SK-N-MC (cell line): Measurements from ENCODE around the gene SLC12A1.

Source experiments
- DNase-seq: peaks from one replicate; pipeline ENCODE4 v3.0.0-alpha.2; 2011; ENCODE audit warnings: low read depth, low spot score
- H3K27ac ChIP-seq: fragments of 200-600 bp; sonication (generic); 2 replicates; pipeline ENCODE4 v1.5.1; 2016; ENCODE audit warnings: mixed run types
- H3K36me3 ChIP-seq: fragments of 200-600 bp; sonication (generic); 2 replicates; pipeline ENCODE4 v1.6.1; 2017; ENCODE audit warnings: antibody characterized with exemption, low read length, mixed read lengths; ENCODE audit not compliant: insufficient read depth
- H3K4me3 ChIP-seq: fragments of 200-600 bp; sonication (generic); 2 replicates; pipeline ENCODE4 v1.5.1; 2016
- H3K9ac ChIP-seq: fragments of 200-600 bp; sonication (generic); 2 replicates; pipeline ENCODE4 v1.8.0; 2017; ENCODE audit warnings: mixed run types, mixed read lengths; ENCODE audit not compliant: insufficient read length
- H3K9me3 ChIP-seq: fragments of 200-600 bp; sonication (generic); 2 replicates; pipeline ENCODE4 v1.6.1; 2017; ENCODE audit warnings: low read depth, mild to moderate bottlenecking, antibody characterized with exemption, low read length, moderate library complexity, mixed read lengths
- EZH2 ChIP-seq: fragments of 200-600 bp; sonication (generic); IDR thresholded peaks from one replicate; pipeline ENCODE4 v1.6.1; 2017; ENCODE audit warnings: antibody characterized with exemption
- FOXP2 ChIP-seq: optimal IDR thresholded peaks from 2 replicates; pipeline ENCODE3; 2011; ENCODE audit warnings: mild to moderate bottlenecking, moderate library complexity; ENCODE audit not compliant: insufficient read depth; ENCODE audit errors: extremely low read length, control extremely low read depth
- POLR2AphosphoS5 ChIP-seq: IDR thresholded peaks from 2 replicates; pipeline ENCODE4 v1.6.1; 2012; ENCODE audit warnings: mild to moderate bottlenecking, low read depth, low read length, borderline replicate concordance

SLC12A1 gene

DNA sequence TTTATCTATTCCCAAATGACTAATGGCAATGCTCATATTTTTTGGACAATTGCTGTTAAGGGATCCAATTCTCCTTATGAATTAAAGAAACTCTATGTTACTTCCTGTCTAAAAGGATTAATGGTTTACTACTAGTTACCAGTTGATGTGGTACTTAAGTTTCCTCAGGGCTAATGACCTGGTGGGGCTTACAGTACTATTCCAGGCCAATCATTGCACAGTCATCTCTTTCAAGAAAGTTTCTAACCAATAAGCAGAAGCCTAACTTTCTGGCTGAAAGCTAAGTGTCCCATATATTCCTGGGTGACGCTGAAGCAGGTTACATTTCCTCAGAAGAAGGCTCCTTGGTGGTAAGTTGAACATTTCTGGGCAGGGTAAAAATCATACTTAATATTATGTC lies at the start of gene SLC12A1:
SLC12A1 (plus strand) TSS at position 322 of the 400 bp plus-strand sequence. CDS start 1,418 bp downstream, outside the sequence.
- DNase-seq = no peak
- no peaks in the 10 kb centered on the region for H3K9me3 ChIP-seq
- no peak within 1 kb of the TSS for H3K4me3 ChIP-seq
- H3K27ac ChIP-seq = no peak within 1 kb of the TSS
- TF ChIP-seq EZH2 (no peak), POLR2AphosphoS5 (no peak), FOXP2 (no peak)
- no peak within 1 kb of the TSS for H3K9ac ChIP-seq
- no peaks in the 10 kb centered on the region for H3K36me3 ChIP-seq

DNA sequence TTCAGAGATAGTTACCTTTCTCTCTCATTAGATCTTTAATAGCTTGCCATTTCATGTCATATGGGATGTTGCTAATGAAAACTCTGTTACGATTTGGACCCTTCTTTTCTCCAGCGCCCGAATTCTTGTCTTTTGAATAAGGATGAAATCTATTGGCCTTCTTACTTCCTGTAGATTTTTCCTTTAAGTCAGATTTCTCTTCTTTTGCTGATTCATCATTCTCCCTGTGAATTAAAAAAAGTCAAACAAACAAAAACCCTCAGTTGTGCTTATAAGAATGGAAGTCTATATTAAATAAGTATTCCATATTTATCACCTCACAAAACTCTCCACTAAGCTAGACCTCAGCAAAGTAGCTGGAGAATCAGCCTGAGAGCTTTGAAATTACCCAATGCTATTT lies 37.5 kb upstream of the SLC12A1 start:
- no peak for DNase-seq
- no peaks in the 10 kb centered on the region for H3K9me3 ChIP-seq
- H3K9ac ChIP-seq = no peak overlapping the region
- peaks cover 42% of the 10 kb centered on the region for H3K36me3 ChIP-seq
- TF ChIP-seq EZH2 (no peak), POLR2AphosphoS5 (no peak), FOXP2 (no peak)
- no peak overlapping the region for H3K4me3 ChIP-seq
- 0 out of 2 replicates have a peak overlapping the region, but pooled peaks have one; percentile 1 for H3K27ac ChIP-seq

DNA sequence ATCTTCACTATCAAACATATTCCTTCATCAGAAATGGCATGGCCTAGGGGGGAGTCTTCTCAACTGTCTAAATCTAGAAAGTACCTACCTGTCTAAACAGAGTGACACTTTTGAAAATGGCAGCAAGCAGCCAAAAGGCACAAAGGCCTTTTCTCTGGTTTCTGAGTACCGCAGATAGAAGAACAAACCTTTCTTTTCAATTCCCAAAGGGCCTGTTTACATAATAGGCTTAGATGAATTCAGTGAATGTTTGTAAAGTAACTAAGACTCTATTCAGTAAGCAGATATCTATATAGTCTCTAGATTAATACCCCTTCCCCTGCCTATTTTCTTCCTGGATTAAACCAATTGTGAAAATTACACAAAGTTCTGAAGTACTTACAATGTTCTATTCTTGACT lies 35.1 kb upstream of the SLC12A1 start:
- Histone ChIP-seq H3K27ac (no peak overlapping the region), H3K36me3 (peaks cover 36% of the 10 kb centered on the region), H3K9ac (no peak overlapping the region), H3K9me3 (no peaks in the 10 kb centered on the region), H3K4me3 (no peak overlapping the region)
- TF ChIP-seq EZH2 (no peak), FOXP2 (no peak), POLR2AphosphoS5 (no peak)
- no peak for DNase-seq

DNA sequence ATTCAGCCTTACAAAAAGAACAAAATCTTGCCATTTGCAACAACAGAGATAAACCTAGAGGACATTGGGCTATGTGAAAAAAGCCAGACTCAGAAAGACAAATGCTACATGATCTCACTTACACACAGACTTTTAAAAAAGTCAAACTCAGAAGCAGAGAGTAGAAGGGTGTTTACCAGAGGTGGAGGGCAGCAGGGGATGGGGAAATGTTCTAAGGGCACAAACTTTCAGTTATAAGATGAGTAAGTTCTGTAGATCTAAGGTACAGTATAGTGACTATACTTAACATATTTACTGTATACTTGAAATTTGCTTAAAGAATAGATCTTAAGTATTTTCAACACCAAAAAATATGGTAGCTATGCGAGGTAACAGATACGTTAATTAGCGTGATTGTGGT lies 31.0 kb upstream of the SLC12A1 start:
- H3K27ac ChIP-seq = no peak overlapping the region
- H3K9me3 ChIP-seq = no peaks in the 10 kb centered on the region
- H3K4me3 ChIP-seq = no peak overlapping the region
- peaks cover 15% of the 10 kb centered on the region for H3K36me3 ChIP-seq
- TF ChIP-seq EZH2 (no peak), POLR2AphosphoS5 (no peak), FOXP2 (no peak)
- no peak overlapping the region for H3K9ac ChIP-seq
- DNase-seq = no peak

DNA sequence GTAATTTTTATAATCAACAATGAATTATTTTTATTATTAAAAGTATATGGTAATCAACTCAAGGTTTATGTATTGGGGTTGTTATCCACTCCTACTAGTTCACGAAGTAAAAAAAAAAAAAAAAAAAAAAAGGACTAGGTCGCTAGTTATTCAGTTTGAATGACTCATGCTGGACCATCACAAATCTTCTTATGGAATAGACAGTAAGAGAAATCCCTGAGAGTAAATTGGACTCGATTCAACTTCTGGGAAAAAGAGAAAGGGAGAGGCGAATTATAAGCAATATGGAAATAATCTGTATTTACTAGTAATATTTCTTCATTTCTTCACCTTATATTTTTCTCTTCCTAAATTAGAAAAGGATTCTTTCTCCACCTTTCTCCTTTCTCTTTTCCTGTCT lies 30.0 kb upstream of the SLC12A1 start:
- no peak for TF ChIP-seq EZH2
- no peak for TF ChIP-seq FOXP2
- no peak for TF ChIP-seq POLR2AphosphoS5
- Histone ChIP-seq H3K9ac (no peak overlapping the region), H3K9me3 (no peaks in the 10 kb centered on the region), H3K27ac (no peak overlapping the region), H3K36me3 (peaks cover 15% of the 10 kb centered on the region), H3K4me3 (no peak overlapping the region)
- DNase-seq = no peak

DNA sequence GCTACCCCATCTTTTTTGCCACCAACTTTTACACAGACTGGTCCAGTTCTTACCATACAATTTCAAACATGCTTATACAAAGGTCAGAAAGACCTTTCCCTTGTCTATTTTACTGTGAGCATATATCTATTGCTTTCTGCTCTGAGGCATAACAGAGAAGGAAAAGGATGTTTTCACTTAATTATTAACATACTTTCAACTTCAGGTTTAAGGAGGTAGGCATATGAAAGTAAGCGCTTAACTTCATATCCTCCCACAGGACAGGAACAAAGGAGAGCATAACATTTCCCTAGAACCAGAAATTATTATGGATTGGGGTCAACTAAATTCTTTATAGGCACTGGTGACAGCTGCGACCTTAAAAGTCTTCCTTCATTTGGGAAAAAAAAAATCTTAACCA lies 29.1 kb upstream of the SLC12A1 start:
- H3K9me3 ChIP-seq = no peaks in the 10 kb centered on the region
- H3K27ac ChIP-seq = no peak overlapping the region
- DNase-seq = no peak
- H3K9ac ChIP-seq = peak overlapping the region; percentile 85
- no peak for TF ChIP-seq POLR2AphosphoS5
- TF ChIP-seq EZH2 = no peak
- no peak for TF ChIP-seq FOXP2
- H3K36me3 ChIP-seq = peaks cover 15% of the 10 kb centered on the region
- H3K4me3 ChIP-seq = peak overlapping the region; percentile 84

DNA sequence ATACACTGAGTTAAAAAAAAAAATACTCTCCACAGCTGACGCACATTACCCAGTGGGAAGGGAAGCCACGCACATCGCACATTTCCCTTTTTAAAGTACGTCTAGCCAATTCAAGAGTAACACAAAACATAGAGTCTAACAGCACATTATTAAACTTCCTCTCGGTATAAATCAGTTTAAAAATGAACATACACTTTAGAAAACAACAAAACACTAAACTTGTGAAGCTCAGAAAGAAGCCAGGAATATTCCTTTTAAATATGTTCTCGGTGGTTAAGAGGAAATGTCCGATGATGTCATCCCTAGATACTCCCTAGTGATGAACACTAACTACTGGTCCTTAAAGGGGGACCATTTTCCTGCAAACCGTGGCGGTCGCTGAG lies 28.7 kb upstream of the SLC12A1 start:
- Histone ChIP-seq H3K27ac (peak overlapping the region; percentile 0; the same call in 1 of the 2 replicates), H3K36me3 (peaks cover 15% of the 10 kb centered on the region), H3K9me3 (no peaks in the 10 kb centered on the region), H3K4me3 (peak overlapping the region; percentile 84), H3K9ac (peak overlapping the region; percentile 85)
- no peak for DNase-seq
- TF ChIP-seq EZH2 (no peak), POLR2AphosphoS5 (no peak), FOXP2 (no peak)

DNA sequence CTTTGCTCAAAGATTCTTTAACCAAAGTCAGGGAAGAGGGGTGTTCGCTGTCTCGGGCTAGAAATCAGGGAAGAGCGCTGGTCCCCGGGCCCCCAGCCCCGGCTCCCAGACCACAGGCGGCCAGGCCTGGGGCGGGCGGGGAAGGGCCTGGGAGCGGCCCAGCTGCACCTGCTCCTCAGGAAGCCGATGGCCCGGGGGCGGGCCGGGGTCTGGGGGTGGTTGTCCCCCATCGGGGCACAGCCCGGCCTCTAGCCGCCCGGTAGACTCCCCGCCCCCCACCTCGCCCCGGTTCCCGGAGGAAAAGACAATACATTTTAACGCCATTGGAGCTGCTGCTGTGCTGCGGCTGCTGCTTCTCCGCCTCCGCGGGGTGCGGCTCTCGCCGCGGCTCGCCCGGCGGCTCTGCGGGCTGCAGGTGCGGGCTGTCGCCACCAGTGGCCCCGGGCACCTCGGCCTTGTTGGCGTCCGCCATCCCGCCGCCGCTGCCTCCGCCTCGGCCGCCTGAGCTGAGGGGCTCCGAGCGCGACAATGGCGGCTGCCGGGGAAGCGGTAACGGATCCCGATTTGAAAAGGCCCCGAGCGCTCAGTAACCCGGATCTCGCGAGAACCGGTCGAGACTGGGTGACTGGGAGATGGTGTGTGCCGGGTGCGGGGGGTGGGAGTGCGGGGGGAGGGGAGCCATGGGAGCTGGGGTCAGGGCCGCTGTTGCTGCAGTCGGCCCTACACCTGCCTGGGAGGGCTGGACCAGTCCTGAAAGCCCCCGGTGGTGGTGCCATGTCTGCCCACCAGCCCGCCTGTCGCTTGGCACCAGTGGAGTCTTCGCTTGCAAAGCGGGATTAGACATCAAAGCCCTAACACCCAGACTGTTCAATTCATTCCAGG lies 28.1 kb upstream of the SLC12A1 start, which contains the start of gene MYEF2:
MYEF2 (minus strand) TSS at position 530 of the 882 bp plus-strand sequence; CDS start at position 472, 58 bp downstream.
- Histone ChIP-seq H3K9me3 (no peaks in the 10 kb centered on the region), H3K36me3 (peaks cover 15% of the 10 kb centered on the region), H3K9ac (peak within 1 kb of the TSS; percentile 85), H3K27ac (peak within 1 kb of the TSS; percentile 0; the same call in 1 of the 2 replicates), H3K4me3 (peak within 1 kb of the TSS; percentile 84)
- no peak for DNase-seq
- TF ChIP-seq FOXP2 (no peak), POLR2AphosphoS5 (peak; percentile 61)
